ENCODE results near the gene RELN.

GRCh38 chr7:103989200-103989784, at the start of gene RELN:
- TF ChIP-seq CTCF (conservative IDR thresholded peaks at IDR 0.05; ENCODE audit: low read depth, low read length) (no peak), EZH2phosphoT487 (IDR thresholded peaks at IDR 0.05; ENCODE audit: borderline replicate concordance, low read length) (no peak), EZH2 (IDR thresholded peaks at IDR 0.05; ENCODE audit: low read length, unreplicated experiment) (no peak)
